Dedifferentiated amniotic fluid mesenchymal stem cell (primary cell): ENCODE measurements around the gene RPS18.
"Not testable (repeated sequence)": the region's sequence is repeated elsewhere in the genome, so short reads cannot be mapped to it uniquely, and the experiment has no call there.

ENCODE experiments used
- DNase-seq: peaks from one replicate; pipeline ENCODE4 v3.0.0-alpha.2; 2016; ENCODE audit errors: extremely low spot score

The RPS18 gene

GRCh38 chr6:33272275-33273128 lies 627 bp downstream of the RPS18 start:
- DNase-seq, result no peak

GRCh38 chr6:33273129-33273923 lies 1.5 kb downstream of the RPS18 start:
- DNase-seq, result no peak

GRCh38 chr6:33273924-33274902 lies 2.3 kb downstream of the RPS18 start:
- DNase-seq, result no peak

- DNase-seq, result not testable (repeated sequence)
These were observed 4.1 kb downstream of the RPS18 start for GRCh38 chr6:33275795-33276580.

GRCh38 chr6:33276581-33276863 lies 4.6 kb downstream of the RPS18 start:
- no peak for DNase-seq

GRCh38 chr6:33276864-33277662 lies 5.2 kb downstream of the RPS18 start, which contains the start of gene B3GALT4:
Gene B3GALT4 (plus strand): TSS chr6:33277123. CDS start chr6:33277420, 297 bp downstream.
- DNase-seq, result no peak

- DNase-seq, result no peak
These were observed 6.0 kb downstream of the RPS18 start for GRCh38 chr6:33277663-33278391.

- no peak for DNase-seq
These were observed 6.5 kb downstream of the RPS18 start for GRCh38 chr6:33278392-33278741.

- no peak for DNase-seq
These were observed 6.9 kb downstream of the RPS18 start for GRCh38 chr6:33278810-33279209.

- no peak for DNase-seq
These were observed 7.4 kb downstream of the RPS18 start for GRCh38 chr6:33279257-33279695.

- DNase-seq, result no peak
These were observed 8.2 kb downstream of the RPS18 start for GRCh38 chr6:33279971-33280511.

GRCh38 chr6:33280539-33280938 lies 8.7 kb downstream of the RPS18 start:
- no peak for DNase-seq

GRCh38 chr6:33285214-33285613 lies 13.3 kb downstream of the RPS18 start:
- not testable (repeated sequence) for DNase-seq

GRCh38 chr6:33286946-33287914 lies 15.4 kb downstream of the RPS18 start:
- no peak for DNase-seq

- no peak for DNase-seq
These were observed 16.5 kb downstream of the RPS18 start for GRCh38 chr6:33288141-33288920.

GRCh38 chr6:33288921-33289783 lies 17.3 kb downstream of the RPS18 start, which contains the start of the genes PFDN6 and WDR46:
Gene PFDN6 (plus strand): TSS chr6:33289601. CDS start chr6:33289857, 256 bp downstream.
Gene WDR46 (minus strand): TSS chr6:33289239. CDS start chr6:33289170, 69 bp downstream.
- DNase-seq, result peak; percentile 95
